Endothelial cell of umbilical vein (primary cell): ENCODE measurements around the gene C3orf80. TPM values are rescaled to one million over a fixed set of nuclear protein-coding genes. Genes with fewer than 3 reads are reported as not detected.

Experiments used
- BruUV-seq: library from RNA; stranded (reverse); fragments of 400-500 nt; replicated peaks from 2 replicates; lab custom pipeline; 2021; lab: Mats Ljungman, UMichigan
- CTCF ChIA-PET: fragments of 300-600, 350-600 bp; sonication (Branson Sonifier 250); formaldehyde crosslinking; loops from one replicate; lab custom pipeline; 2021; ENCODE audit warnings: antibody characterized with exemption, inconsistent platforms; lab: Charles Lee
- POLR2A ChIA-PET: fragments of 300-600, 350-600 bp; sonication (Branson Sonifier 250); formaldehyde crosslinking; loops from one replicate; lab custom pipeline; 2021; ENCODE audit warnings: antibody characterized with exemption, inconsistent platforms; lab: Charles Lee
- DNase-seq: peaks from one replicate; pipeline ENCODE4 v3.0.0-alpha.2; 2011; ENCODE audit warnings: low read depth, low spot score
- FAIRE-seq: peaks from 2 replicates; lab custom pipeline; 2011; peaks lifted over from hg19 to GRCh38; lab: Jason Lieb, UNC
- H2AFZ ChIP-seq: 2 replicates; pipeline ENCODE4 v1.6.0; 2012; ENCODE audit warnings: low read depth, low read length, control low read depth, inconsistent platforms
- H3K27ac ChIP-seq: 2 replicates; pipeline ENCODE4 v1.5.1; 2011; ENCODE audit warnings: low read depth, mild to moderate bottlenecking, control low read depth, low read length, moderate library complexity; ENCODE audit not compliant: insufficient read depth
- H3K27me3 ChIP-seq, 2 experiments: 2 replicates each; pipeline versions ENCODE4 v1.6.0 to v1.6.1; 2011; ENCODE audit warnings: low read length in 2 of 2, mixed read lengths in 1 of 2; ENCODE audit not compliant: control insufficient read depth in 2 of 2, insufficient read depth in 2 of 2
- H3K36me3 ChIP-seq, 2 experiments: 2 replicates in 1 of 2; 3 replicates in 1 of 2; pipeline ENCODE4 v1.5.1; 2011; ENCODE audit warnings: low read length in 2 of 2, mild to moderate bottlenecking in 1 of 2, moderate library complexity in 1 of 2; ENCODE audit not compliant: control insufficient read depth in 2 of 2, insufficient read depth in 2 of 2; ENCODE audit errors: extremely low read depth in 1 of 2
- H3K4me1 ChIP-seq: 3 replicates; pipeline ENCODE4 v1.5.1; 2011; ENCODE audit warnings: mild to moderate bottlenecking, low read length; ENCODE audit not compliant: control insufficient read depth, insufficient read depth; ENCODE audit errors: extremely low read depth
- H3K4me2 ChIP-seq: 2 replicates; pipeline ENCODE4 v1.6.1; 2011; ENCODE audit warnings: low read length, control low read depth, mixed read lengths; ENCODE audit not compliant: insufficient read depth
- H3K4me3 ChIP-seq, 3 experiments: fragments of 200-600 bp in 1 of 3; sonication (generic), shearing (Covaris generic) in 1 of 3; replicated peaks in 1 of 3; 2 replicates each; pipeline ENCODE4 v1.5.1; 2011 to 2016; ENCODE audit warnings: control low read depth in 3 of 3, low read length in 3 of 3, mild to moderate bottlenecking in 2 of 3, inconsistent platforms in 1 of 3, low read depth in 1 of 3, moderate library complexity in 1 of 3; ENCODE audit not compliant: insufficient read depth in 1 of 3
- H3K79me2 ChIP-seq: 2 replicates; pipeline ENCODE4 v1.6.0; 2012; ENCODE audit warnings: low read length, inconsistent platforms; ENCODE audit not compliant: control insufficient read depth, insufficient read depth
- H3K9ac ChIP-seq: replicated peaks from 2 replicates; pipeline ENCODE3; 2011; ENCODE audit warnings: low read length, control low read depth; ENCODE audit not compliant: insufficient read depth; ENCODE audit errors: extremely low read depth
- H3K9me1 ChIP-seq: replicated peaks from 3 replicates; pipeline ENCODE4 v1.6.0; 2011; ENCODE audit warnings: mild to moderate bottlenecking, low read length; ENCODE audit not compliant: control insufficient read depth, insufficient read depth; ENCODE audit errors: extremely low read depth
- H3K9me3 ChIP-seq: replicated peaks from 2 replicates; pipeline ENCODE4 v1.5.1; 2012; ENCODE audit warnings: low read length, inconsistent platforms; ENCODE audit not compliant: control insufficient read depth, insufficient read depth
- H4K20me1 ChIP-seq: replicated peaks from 2 replicates; pipeline ENCODE3; 2011; ENCODE audit warnings: mild to moderate bottlenecking, low read length; ENCODE audit not compliant: control insufficient read depth, insufficient read depth; ENCODE audit errors: extremely low read depth
- EZH2 ChIP-seq: IDR thresholded peaks from 2 replicates; pipeline ENCODE4 v1.6.1; 2012; ENCODE audit warnings: borderline replicate concordance, low read depth, mild to moderate bottlenecking, moderate library complexity, low read length, inconsistent platforms; ENCODE audit not compliant: severe bottlenecking
- FOS ChIP-seq: IDR thresholded peaks from 2 replicates; pipeline ENCODE4 v1.6.1; 2011; ENCODE audit warnings: mild to moderate bottlenecking, low read length, moderate library complexity, borderline replicate concordance; ENCODE audit not compliant: insufficient read depth
- GATA2 ChIP-seq: IDR thresholded peaks from 2 replicates; pipeline ENCODE4 v1.7.0; 2011; ENCODE audit warnings: low read depth, mild to moderate bottlenecking, moderate library complexity, mixed read lengths, low read length; ENCODE audit not compliant: insufficient read length, insufficient read depth
- JUN ChIP-seq: IDR thresholded peaks from 2 replicates; pipeline ENCODE4 v1.6.1; 2011; ENCODE audit warnings: borderline replicate concordance, low read depth; ENCODE audit not compliant: insufficient read length, insufficient read depth
- MYC ChIP-seq: IDR thresholded peaks from one replicate; pipeline ENCODE4 v1.6.1; 2011; ENCODE audit warnings: mild to moderate bottlenecking, low read depth, low read length
- POLR2A ChIP-seq: IDR thresholded peaks from 2 replicates; pipeline ENCODE4 v1.6.1; 2012; ENCODE audit warnings: low read depth, mild to moderate bottlenecking, control low read depth, low read length
- POLR2AphosphoS5 ChIP-seq: IDR thresholded peaks from 2 replicates; pipeline ENCODE4 v1.6.1; 2012; ENCODE audit warnings: low read depth, mild to moderate bottlenecking, control low read depth, low read length, moderate library complexity; ENCODE audit not compliant: insufficient read depth
- dilution Hi-C: fragments of 300-500 bp; cut with MboI; formaldehyde crosslinking; loops from one replicate; pipeline ENCODE4 v1.15.0; 2019; ENCODE audit warnings: low sequenced_read_pairs; ENCODE audit not compliant: extremely low pct_ligation_motif_present
- intact Hi-C: fragments of 100-400 bp; cut with micrococcal nuclease; formaldehyde crosslinking; loops from one replicate; pipeline ENCODE4 v1.10.0; 2022
- polyA plus RNA-seq, 4 experiments: library from polyadenylated mRNA; depleted of rRNA in 3 of 4; stranded (reverse) in 3 of 4; unstranded in 1 of 4; fragments of >200 nt; gene quantifications; 2 replicates each; pipeline versions ENCODE4 v1.2.1 to v1.2.3, GENCODE V29; 2011 to 2012; ENCODE audit warnings: missing spikeins in 1 of 4
- total RNA-seq: library from RNA; stranded (reverse); gene quantifications from 2 replicates; pipeline ENCODE4 v1.2.3, GENCODE V29; 2021
- TF ChIP-seq, protein P1 (sequence below): IDR thresholded peaks from 2 replicates; pipeline ENCODE4 v1.6.1; 2011; ENCODE audit not compliant: insufficient read depth, insufficient read length
- TF ChIP-seq, protein P2 (sequence below), 2 donors: IDR thresholded peaks; 1 replicate in 1 of 2; 2 replicates in 1 of 2; pipeline ENCODE4 v1.5.1; 2011; ENCODE audit warnings: low read length in 2 of 2, mild to moderate bottlenecking in 2 of 2, moderate library complexity in 2 of 2, control low read depth in 1 of 2, inconsistent platforms in 1 of 2, low read depth in 1 of 2; ENCODE audit not compliant: insufficient read depth in 1 of 2; ENCODE audit errors: extremely low read depth in 1 of 2

The C3orf80 gene
- total and polyA plus RNA-seq, 2 donors (not counting 3 experiments of a cell fraction or from before 2014, with no cell fraction given), result 0.04 TPM; not detected in 1

DNA sequence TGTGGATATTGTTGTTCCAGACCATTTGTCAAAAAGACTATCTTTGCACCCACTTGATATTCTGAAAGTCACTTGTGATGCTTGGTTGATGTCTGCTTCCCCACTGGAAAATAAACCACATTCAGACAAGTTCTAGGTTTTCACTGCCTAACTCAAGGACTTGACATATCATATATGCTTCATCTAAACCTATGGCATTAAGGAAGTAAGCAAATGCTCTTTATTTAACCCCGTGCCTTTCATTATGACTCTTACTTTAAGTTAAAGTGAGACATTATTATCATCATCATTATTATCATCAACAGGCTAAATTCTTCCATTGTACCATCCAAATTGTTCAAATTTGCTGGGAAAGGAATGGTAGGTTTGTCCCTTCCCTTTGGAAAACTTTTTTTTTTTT is 30.8 kb upstream of the C3orf80 start:
- Histone ChIP-seq H3K9ac (no peak overlapping the region), H3K4me1 (no peaks in the 10 kb centered on the region), H3K9me3 (no peaks in the 10 kb centered on the region), H4K20me1 (no peaks in the 10 kb centered on the region), H2AFZ (no peak overlapping the region), H3K36me3 (no peaks in the 10 kb centered on the region), H3K79me2 (no peaks in the 10 kb centered on the region), H3K4me3 (no peak overlapping the region), H3K9me1 (no peaks in the 10 kb centered on the region), H3K27ac (no peak overlapping the region), H3K27me3 (peaks cover 0 to 4% of the 10 kb centered on the region in 2 experiments), H3K4me2 (no peak overlapping the region)
- intact Hi-C loops (no loop called here), dilution Hi-C loops (no loop called here)
- DNase-seq (no peak), FAIRE-seq (no peak)
- ChIA-PET POLR2A (no interaction called here), CTCF (no interaction called here)
- BruUV-seq, result no TSS peak
- TF ChIP-seq, protein P1, sequence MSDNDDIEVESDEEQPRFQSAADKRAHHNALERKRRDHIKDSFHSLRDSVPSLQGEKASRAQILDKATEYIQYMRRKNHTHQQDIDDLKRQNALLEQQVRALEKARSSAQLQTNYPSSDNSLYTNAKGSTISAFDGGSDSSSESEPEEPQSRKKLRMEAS, result no peak
- TF ChIP-seq FOS (no peak), POLR2AphosphoS5 (no peak), GATA2 (no peak), JUN (no peak), POLR2A (no peak)

DNA sequence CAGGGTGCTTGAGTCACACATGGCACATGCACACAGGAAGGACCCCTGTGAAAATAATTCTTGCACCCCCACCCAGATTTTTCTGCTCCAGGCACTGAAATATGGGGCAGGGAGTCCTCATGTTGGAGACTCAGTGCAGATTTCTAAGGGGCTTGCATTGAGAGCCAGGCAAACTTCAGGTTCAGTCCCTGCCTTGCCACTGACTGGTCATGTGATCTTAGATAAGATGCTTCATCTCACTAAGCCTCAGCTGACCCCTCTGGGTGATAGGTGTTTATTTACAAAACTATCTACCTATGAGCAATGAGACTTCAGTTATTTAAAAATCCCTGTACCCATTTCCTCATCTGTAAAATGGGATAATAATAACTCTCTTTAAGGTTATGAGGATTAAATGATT is 30.1 kb upstream of the C3orf80 start:
- Histone ChIP-seq H3K36me3 (no peaks in the 10 kb centered on the region), H3K79me2 (no peaks in the 10 kb centered on the region), H3K27me3 (peaks cover 0 to 4% of the 10 kb centered on the region in 2 experiments), H2AFZ (no peak overlapping the region), H3K9ac (no peak overlapping the region), H3K9me1 (no peaks in the 10 kb centered on the region), H3K27ac (no peak overlapping the region), H4K20me1 (no peaks in the 10 kb centered on the region), H3K9me3 (no peaks in the 10 kb centered on the region), H3K4me3 (no peak overlapping the region), H3K4me2 (no peak overlapping the region), H3K4me1 (no peaks in the 10 kb centered on the region)
- DNase-seq (no peak), FAIRE-seq (no peak)
- ChIA-PET POLR2A (no interaction called here), CTCF (no interaction called here)
- TF ChIP-seq, protein P2, sequence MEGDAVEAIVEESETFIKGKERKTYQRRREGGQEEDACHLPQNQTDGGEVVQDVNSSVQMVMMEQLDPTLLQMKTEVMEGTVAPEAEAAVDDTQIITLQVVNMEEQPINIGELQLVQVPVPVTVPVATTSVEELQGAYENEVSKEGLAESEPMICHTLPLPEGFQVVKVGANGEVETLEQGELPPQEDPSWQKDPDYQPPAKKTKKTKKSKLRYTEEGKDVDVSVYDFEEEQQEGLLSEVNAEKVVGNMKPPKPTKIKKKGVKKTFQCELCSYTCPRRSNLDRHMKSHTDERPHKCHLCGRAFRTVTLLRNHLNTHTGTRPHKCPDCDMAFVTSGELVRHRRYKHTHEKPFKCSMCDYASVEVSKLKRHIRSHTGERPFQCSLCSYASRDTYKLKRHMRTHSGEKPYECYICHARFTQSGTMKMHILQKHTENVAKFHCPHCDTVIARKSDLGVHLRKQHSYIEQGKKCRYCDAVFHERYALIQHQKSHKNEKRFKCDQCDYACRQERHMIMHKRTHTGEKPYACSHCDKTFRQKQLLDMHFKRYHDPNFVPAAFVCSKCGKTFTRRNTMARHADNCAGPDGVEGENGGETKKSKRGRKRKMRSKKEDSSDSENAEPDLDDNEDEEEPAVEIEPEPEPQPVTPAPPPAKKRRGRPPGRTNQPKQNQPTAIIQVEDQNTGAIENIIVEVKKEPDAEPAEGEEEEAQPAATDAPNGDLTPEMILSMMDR (IDR thresholded peaks at IDR 0.05; ENCODE audit: extremely low read depth in 1 of 2, insufficient read depth in 1 of 2, low read depth in 1 of 2, low read length in 2 of 2), result no peak
- no peak for TF ChIP-seq MYC
- TF ChIP-seq POLR2AphosphoS5, result no peak
- TF ChIP-seq JUN, result no peak
- TF ChIP-seq, protein P1, result no peak
- TF ChIP-seq GATA2, result no peak
- no peak for TF ChIP-seq FOS
- TF ChIP-seq POLR2A, result no peak
- no peak for TF ChIP-seq EZH2
- intact Hi-C loops, result no loop called here
- dilution Hi-C loops, result no loop called here
- BruUV-seq, result no TSS peak
